RWPE1 (cell line): ENCODE measurements around the gene TSSK3.

ENCODE experiments used
- CTCF ChIA-PET: fragments of 350-600 bp; sonication (Branson Sonifier 250); formaldehyde crosslinking; extraction: SDS; loops from one replicate; lab custom pipeline; 2021; lab: Yijun Ruan, JAX
- POLR2A ChIA-PET: fragments of 400-600 bp; formaldehyde crosslinking; extraction: SDS; loops from one replicate; lab custom pipeline; 2020; ENCODE audit warnings: antibody characterized with exemption; ENCODE audit not compliant: low non-redundant PET; lab: Yijun Ruan, JAX
- DNase-seq: peaks from one replicate; pipeline ENCODE4 v3.0.0; 2012; ENCODE audit warnings: low spot score
- H3K27ac ChIP-seq: fragments of 450-650 bp; 2 replicates; pipeline ENCODE4 v1.5.1; 2017
- CTCF ChIP-seq: fragments of 450-650 bp; conservative IDR thresholded peaks from 2 replicates; pipeline ENCODE4 v1.5.1; 2017; ENCODE audit warnings: low read depth, mild to moderate bottlenecking

The TSSK3 gene

GRCh38 chr1:32337855-32338636 is 24.3 kb upstream of the TSSK3 start:
- CTCF ChIA-PET: no interaction called here
- POLR2A ChIA-PET: no interaction called here
- DNase-seq: no peak
- TF ChIP-seq CTCF: no peak
- no peak overlapping the region for H3K27ac ChIP-seq

- TF ChIP-seq CTCF: no peak
- POLR2A ChIA-PET: no interaction called here
Measured at GRCh38 chr1:32338637-32339145, 23.6 kb upstream of the TSSK3 start.

GRCh38 chr1:32339363-32339978 is 22.9 kb upstream of the TSSK3 start:
- POLR2A ChIA-PET: no interaction called here
- CTCF ChIA-PET: no interaction called here
- no peak for DNase-seq
- no peak for TF ChIP-seq CTCF
- H3K27ac ChIP-seq: no peak overlapping the region

More at GRCh38 chr1:32338637-32339145, 23.6 kb upstream of the TSSK3 start:
- no peak overlapping the region for H3K27ac ChIP-seq
- CTCF ChIA-PET: no interaction called here
- no peak for DNase-seq

- H3K27ac ChIP-seq: no peak overlapping the region
- POLR2A ChIA-PET: no interaction called here
- DNase-seq: no peak
- CTCF ChIA-PET: interaction anchor here (0.6 kb wide), 2 partner anchors 24 to 93 kb away, joined by 3 to 4 read pairs; no protein-coding TSS in a partner anchor
- TF ChIP-seq CTCF: no peak
Measured at GRCh38 chr1:32341186-32341757, 21.1 kb upstream of the TSSK3 start.

- TF ChIP-seq CTCF: no peak
- peak; percentile 41 for DNase-seq
- ChIA-PET CTCF (no interaction called here), POLR2A (no interaction called here)
- H3K27ac ChIP-seq: no peak overlapping the region
Measured at GRCh38 chr1:32341971-32342370, 20.4 kb upstream of the TSSK3 start.

GRCh38 chr1:32342704-32343103 is 19.6 kb upstream of the TSSK3 start:
- ChIA-PET POLR2A (no interaction called here), CTCF (no interaction called here)
- DNase-seq: no peak
- no peak overlapping the region for H3K27ac ChIP-seq
- no peak for TF ChIP-seq CTCF
